HG02870 (cell line): ENCODE data around the gene PRKCA.
"Not testable (repeated sequence)": the region's sequence is repeated elsewhere in the genome, so short reads cannot be mapped to it uniquely, and the experiment has no call there.

Source experiments
- ATAC-seq: cut with Tn5 transposase; IDR thresholded peaks from one replicate; pipeline ENCODE4 v1.9.1; 2021; ENCODE audit warnings: mild to moderate bottlenecking, moderate library complexity; ENCODE audit not compliant: unreplicated experiment

Gene PRKCA

DNA sequence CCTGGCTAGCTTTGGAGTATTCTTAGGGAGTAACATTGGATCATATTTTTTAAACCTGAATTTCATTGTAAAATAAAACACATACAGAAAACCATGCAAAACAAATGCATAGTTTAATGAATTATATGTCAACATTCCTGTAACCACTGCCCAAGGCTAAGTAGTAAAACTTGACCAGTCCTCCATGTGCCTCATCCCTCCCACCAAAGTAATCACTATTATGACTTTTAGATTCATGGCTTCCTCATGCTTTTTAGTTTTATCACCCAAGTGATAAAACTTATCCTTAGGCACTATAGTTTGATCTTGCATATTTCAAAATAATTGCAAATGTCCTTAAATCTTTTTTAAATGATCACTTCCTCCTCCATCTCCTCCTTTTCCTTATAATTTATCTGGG, 20.4 kb downstream of the PRKCA start:
- no peak for ATAC-seq

DNA sequence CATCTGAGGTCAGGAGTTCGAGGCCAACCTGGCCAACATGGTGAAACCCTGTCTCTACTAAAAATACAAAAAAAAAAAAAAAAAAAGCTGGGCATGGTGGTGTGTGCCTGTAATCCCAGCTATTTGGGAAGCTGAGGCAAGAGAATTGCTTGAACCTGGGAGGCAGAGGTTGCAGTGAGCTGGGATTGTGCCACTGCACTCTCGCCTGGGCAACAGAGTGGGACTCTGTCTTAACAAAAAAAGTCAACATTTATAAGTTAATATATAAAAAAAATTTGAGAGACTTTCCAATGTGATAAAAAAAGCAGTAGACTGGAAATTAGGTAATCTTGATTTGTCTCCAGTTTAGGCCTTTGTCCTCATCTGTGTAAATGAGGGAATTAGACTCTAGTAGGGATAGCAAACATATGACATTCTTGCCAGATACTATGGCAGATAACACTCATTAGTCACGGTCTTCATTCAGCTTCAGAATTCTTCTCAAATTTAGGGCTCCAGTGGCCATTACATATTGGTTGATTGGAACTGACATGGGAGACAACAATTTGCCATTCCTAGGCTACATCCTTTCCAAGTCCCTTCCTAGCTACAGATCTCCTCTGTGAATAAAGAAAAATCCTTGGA, 22.1 kb downstream of the PRKCA start:
- ATAC-seq, result not testable (repeated sequence)

DNA sequence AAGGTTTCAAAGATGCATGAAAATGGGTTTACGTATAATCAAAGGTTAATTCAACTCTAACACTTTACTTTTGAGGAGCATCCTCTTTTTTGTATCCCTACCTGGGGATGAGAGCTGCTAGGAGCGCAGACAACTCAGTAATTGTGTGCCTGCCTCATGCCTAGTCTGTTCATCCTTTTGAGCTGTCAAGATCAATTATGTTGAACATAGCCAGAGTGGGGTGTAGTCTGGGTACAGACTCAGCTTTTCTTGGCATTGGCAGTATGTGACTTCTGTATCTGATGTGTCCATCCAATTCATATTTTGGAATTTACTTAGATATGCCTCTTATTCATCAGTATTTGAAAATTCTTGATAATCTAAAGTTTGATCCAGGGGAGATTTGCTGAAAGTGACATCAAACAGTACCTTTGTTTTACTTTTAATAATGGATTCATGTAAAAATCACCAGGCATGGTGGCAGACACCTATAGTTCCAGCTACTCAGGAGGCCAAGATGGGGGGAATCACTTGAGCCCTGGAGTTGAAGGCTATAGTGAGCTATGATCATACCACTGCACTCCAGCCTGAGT, 24.1 kb downstream of the PRKCA start:
- no peak for ATAC-seq

DNA sequence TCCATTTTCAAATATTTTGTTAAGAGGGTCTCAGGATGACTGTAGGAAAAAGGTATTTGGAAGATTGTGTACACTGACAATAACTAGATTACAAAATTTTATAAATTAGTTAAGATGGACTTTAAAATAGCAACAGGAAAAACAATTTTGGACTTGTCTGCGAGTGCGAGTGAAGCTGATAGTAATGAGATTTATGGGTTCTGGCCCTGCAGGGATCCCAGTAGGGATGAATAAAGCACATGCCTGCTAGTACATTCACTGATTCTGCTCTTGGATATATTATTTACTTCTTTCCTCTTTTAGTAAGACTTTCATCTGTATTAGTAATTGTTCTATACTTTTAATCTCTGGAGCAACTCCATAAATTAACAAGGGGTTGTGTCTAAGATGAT, 28.2 kb downstream of the PRKCA start:
- ATAC-seq, result no peak

DNA sequence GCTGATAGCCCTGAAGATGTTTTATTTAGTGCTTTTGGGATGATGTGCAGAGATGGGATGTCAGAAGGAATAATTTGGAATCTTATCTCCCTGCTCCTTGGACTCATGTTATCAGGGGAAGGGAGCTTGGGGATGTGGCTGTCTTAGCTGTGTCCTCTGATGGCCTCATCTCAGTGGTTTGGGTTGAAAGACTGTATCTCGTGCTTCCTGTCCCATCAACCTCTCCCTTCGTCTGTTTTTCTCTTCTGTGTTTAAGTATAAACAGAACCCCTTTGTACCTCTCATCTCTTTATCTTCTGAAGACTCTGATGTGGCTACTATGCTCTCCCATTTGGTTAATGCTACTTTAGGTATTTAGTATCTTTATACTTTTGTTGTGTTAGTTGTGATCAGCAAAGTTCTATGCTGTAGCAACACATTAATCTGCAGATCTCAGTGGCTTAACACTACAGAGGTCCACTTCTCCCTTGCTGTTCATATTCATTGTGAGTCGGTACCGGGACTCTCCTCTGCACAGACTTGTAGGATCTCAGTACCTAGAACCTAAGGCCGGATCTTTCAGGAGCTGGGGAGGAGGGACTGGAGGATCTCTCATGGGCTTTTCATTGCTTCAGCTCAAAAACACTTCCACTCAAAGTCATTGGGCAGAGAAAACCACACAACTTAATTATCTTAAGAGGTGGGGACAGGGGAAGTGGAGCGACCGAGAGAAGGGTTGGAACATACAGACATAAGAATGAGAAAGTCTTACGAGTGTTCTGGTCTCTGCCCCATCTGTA, 28.8 kb downstream of the PRKCA start:
- no peak for ATAC-seq

DNA sequence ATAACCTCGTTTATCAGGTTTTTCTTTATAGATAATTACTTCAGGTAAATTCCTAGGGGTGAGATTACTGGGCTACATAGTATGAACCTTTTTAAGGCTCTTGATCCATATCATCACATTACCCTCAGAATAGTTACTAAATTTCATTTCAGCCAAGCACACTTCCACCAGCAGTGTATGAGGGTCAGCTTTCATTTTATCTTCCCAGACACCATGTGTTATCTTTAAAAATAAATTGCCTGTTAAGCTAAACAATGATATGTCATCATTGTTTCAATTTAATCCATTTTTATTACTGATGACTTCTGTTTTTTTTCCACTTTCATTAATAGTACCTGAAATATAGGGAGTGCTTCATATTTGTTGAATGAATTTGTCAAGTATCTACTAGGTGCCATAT, 33.4 kb downstream of the PRKCA start:
- no peak for ATAC-seq

DNA sequence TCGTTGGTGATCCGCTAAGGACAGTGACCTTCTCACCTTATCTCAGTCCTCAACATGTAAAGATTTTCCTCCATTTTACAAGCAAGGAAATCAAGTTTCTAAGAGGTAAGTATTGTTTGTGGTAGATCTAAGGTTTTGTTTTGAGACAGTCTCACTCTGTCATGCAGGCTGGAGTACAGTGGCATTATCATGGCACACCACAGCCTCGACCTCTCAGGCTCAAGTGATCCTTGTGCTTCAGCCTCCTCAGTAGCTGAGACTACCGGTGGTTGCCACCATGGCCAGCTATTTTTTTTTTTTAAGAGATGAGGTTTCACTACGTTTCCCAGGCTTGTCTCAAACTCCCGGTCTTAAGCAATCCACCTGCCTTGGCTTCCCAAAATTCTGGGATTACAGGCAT, 34.9 kb downstream of the PRKCA start:
- ATAC-seq, result no peak

DNA sequence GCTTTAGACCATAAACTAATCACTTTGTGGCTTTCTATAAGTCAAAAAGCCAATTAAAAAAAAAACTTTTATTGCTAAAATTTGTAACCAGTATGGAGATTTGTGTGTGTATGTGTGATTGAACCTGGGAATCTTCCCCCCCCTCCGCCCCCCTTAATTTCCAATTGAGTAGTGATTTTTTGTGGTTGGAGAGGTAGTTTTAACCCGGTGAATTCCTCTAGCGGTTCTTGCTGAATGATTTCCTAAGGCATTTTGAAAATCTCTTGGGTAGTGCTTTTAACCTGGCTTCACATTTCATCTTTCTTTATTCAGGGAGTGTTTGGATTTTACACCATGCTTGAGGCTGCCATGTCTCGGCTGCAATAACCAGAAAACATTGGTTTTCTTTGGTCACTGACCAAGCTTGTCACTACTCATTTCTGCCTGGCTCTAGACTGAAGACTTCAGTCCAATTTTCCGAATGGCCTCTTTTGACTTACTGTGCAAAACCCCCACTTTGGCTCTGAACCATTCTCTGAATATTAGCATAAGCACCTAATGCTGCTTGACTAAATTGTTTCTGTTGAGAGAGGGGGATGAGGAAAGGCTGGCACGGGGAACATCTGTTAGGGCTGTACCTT, 35.6 kb downstream of the PRKCA start:
- no peak for ATAC-seq

DNA sequence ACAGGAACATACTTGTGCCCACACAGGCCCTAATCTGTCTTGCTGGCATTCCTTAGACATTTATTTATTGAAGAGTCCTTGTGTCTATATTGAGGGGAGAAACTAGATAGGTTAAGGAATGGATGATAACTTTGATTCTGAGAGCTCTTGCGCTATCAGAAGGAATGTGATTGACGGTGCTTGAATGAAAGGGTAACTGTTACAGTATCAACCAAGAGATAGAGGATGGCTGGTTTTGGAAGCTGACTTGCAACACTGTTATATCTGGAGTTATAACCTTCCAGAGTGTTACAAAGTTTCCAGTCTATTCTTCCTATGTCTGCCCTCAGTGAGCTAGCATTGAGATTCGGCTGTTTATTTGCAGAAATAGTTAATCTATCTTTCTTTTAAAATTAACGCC, 36.5 kb downstream of the PRKCA start:
- ATAC-seq, result no peak

DNA sequence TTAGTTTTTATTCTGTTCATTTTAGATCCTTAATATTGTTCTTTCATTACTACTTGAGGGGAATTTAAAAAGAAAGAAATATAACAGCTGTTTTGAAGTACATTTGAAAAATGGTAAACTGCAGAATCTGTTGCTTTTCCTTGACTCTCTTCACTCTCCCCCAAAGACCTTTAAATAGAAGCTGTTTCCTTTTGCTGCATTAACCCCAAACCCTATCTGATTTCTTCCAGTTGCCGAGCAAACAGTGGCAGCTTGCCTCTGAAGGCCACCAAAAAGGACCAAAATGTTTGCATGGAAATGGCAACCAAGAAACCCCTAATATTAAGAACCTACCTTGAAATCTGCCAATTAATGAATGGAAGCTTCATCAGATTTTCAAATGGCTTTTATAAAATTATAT, 37.1 kb downstream of the PRKCA start:
- no peak for ATAC-seq

DNA sequence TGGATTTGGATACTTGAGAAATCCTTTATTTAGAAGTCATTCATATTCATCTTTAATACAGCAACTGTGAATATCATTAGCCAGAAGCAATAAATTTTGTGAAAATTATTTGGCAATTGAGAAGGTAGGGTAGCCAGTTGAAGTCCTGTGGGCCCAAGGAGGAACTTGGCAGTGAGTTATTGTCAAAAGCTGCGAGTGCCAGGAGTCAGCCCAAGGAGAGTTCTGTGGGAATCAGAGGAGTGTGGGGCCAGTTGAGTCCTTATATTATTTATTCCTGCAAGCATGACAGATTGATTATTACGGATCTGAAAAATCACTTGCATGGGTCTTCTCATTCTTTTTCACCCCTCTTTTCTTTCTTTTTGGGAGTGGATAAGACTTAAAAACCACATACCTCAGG, 38.3 kb downstream of the PRKCA start:
- no peak for ATAC-seq

DNA sequence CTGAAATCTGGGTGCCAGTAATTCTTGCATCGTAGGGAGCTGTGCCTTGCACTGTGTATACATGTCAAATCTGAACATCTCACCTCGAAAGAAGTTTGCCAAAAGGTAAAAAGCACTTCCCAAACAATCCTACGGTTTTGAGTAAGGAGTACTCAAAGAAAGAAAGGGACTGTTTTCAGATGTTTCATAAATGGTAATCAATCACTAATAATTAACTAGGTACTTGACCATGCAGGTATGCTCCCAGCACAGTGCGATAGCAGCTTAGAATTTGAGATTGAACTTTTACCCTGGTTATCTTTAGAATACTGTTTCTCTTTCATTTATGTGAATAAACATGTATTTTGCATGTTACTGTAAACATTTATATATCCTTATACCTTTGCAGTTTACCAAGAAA, 39.0 kb downstream of the PRKCA start:
- no peak for ATAC-seq

DNA sequence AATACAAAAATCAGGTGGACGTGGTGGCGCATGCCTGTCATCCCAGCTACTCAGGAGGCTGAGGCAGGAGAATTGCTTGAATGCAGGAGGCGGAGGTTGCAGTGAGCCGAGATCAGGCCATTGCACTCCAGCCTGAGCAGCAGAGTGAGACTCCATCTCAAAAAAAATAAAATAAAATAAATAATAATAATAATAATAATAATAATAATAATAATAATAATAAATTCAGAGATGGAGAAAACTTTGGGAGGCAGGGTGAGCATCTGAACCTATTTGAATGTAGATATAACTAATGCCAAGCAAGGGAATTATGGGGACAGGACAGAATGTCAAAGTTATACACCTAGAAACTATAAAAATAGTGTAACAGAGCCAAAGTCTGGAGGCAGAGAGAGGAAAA, 39.9 kb downstream of the PRKCA start:
- not testable (repeated sequence) for ATAC-seq

DNA sequence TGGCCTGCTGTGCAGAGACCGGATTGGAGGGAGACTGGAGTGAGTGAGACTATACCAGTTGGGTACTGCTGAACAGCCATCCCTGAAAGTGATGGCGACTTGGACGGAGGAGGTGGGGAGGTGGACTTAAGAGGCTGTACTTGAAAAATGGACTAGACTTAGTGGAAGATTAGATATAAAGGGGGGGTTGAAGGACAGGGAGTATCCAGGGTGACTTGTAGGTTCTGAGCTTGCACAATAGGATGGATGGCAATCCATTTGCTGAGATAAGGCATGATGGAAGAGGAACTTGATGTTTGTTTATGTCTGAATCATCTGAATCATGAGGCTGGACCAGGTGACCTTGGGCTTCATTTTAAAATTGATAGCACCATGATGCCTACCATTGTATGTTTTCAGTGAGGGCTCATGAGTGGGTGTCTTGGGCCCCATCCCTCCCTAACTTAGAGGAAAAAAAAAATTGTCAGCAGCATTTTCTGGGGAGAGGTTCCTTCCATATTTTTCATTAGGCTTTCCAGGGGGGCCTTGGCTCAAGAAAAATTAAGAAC, 41.2 kb downstream of the PRKCA start:
- no peak for ATAC-seq

DNA sequence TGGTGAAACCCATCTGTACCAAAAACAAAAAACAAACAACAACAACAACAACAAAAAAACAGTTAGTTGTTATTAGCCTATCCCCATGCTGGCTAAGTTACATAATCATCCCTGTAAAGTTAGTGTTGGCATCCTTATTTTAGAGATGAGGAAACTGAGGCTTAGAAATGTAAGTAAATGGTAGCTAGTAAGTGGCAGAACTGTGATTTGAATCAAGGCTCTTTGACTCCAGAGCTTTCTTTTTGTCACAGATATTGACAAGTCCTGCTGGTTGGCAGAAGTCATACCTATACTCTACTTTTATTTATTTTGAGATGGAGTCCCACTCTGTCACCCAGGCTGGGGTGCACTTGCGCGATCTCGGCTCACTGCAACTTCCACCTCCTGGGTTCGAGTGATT, 42.1 kb downstream of the PRKCA start:
- no peak for ATAC-seq

DNA sequence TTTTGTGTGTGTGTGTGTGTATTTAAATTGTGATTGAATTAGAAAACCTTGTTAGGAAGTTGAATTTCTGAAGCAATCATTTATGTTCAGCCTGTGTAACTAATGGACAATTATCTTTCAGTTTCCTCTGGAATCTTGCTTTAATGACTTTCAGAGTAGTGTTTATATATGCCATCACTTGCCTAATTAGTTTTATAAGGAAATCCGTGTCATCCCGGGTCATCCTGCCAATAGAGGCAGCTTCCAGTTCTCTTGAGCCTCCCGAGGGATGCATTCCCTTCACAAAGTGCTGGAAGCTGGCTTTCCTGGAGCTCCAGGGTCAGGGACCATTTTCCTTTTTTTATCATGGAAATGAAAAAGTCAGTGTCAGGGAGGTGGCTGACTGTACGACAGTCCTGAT, 42.9 kb downstream of the PRKCA start:
- no peak for ATAC-seq

DNA sequence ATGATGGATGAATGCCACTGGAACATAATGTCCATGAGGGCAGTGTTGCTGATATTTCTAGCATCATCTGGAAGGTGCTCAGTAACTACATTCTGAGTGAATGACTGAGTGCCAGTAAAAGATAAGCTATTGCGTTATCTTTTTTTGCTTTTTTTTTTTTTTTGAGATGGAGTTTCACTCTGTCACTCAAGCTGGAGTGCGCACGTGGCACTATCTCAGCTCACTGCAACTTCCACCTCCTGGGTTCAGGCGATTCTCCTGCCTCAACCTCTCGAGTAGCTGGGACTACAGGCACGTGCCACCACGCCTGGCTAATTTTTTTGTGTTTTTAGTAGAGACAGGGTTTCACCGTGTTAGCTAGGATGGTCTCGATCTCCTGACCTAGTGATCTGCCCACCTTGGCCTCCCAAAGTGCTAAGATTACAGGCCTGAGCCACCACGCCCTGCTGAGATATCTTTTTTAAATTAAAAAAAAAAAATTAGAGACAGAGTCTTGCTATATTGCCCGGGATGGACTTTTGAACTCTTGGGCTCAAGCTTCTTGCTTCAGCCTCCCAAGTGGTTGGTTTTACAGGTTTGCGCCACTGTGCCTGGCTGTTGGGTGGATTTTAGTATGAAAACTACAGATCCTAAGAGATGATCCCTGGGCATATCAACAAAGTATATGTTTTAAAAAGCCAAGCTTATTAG, 43.7 kb downstream of the PRKCA start:
- not testable (repeated sequence) for ATAC-seq

DNA sequence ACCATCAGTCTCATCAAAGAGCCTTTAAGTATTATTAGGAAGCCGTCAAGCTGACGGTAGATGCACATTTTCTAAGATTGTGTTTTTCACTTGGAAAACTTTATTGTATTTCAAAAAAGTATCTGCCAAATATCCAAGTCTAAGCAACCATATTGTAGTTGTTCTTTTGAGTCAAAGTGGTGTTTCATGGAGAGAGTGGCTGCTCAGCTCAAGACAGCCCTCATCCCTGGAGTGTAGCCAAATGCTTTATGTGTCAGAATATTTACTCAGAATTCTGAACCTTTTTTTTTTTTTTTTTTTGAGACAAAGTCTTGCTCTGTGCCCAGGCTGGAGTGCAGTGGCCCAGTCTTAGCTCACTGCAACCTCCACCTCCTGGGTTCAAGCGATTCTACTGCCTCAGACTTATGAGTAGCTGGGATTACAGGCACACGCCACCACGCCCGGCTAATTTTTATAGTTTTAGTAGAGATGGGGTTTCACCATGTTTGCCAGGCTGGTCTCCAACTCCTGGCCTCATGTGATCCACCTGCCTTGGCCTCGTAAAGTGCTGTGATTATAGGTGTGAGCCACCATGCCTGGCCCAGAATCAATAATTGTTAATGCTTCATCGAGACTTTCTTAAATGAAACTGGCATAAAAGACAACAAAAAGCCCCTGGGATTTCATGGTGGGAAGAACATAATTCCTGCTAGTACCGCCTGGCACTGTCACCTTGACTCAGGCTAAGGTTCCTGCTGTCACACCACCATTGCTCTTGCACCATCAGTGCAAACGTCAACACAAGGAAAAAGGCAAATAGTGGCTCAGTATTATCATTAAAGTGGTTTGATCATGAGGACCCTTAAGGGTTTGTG, 45.5 kb downstream of the PRKCA start:
- no peak for ATAC-seq

DNA sequence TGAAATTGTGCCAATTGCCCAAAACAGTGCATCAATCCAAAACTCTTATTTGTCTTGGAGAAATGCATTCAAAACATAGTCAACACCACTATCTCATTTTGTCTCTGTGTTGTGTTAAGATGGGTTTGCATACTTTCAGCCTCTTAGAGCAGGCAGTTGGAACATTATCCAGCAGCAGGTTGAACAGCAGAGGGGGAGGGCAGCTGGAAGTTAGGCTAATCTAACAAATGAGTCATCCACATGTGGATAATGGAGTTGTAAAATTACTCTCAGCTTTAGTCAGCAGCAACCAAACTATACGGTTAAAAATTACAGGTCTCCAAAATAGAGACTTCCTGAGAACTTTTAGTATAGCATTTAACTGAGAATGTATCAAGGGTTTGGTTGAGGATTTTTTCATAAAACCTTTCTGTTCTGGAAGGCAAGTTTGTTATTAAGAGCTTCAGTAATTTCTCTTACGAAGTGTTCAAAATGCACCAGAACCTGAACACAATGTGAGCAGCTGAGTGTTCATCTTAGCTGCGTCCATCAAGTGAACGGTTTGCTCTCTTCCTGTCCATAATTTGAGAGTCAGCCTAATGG, 46.3 kb downstream of the PRKCA start:
- no peak for ATAC-seq
